Measurements from ENCODE around the gene SEC24D. TPM values are rescaled to one million over a fixed set of nuclear protein-coding genes. Genes with fewer than 3 reads are reported as not detected.

The SEC24D gene
- total and polyA plus RNA-seq, 2 experiments from 2014 or later: 37.6 to 94.8 TPM

DNA sequence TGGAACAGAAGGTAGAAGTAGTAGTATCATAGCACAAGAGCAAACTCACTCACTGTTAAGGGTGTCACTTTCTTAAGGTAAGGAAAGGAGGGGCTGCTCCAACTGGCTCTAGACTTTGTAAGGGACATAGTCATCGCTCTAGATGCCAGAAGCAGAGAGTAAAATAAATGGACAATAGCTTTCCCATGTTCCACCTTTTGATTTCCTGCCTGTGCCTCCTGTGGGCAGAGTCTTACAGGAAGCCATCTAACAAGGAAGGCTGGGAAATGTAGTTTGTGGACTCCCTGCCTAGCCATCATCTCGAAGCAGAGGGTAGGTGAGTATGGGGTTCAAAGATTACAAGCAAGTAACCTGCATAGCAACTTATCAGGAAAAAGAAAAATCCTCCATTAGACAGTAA is 152.4 kb downstream of the SEC24D start:
- no peaks in the 10 kb centered on the region for H3F3A ChIP-seq (replicated peaks; ENCODE audit: low read depth)
- H3K4me3 Mint-ChIP-seq: peak overlapping the region; percentile 36
- peak overlapping the region; percentile 48 for H2AFZ ChIP-seq
- H3K4me1 ChIP-seq (ENCODE audit: insufficient read depth): peaks cover 7% of the 10 kb centered on the region
- peaks cover 3% of the 10 kb centered on the region; the same call in 1 of the 2 replicates for H3K36me3 ChIP-seq (ENCODE audit: insufficient read depth)
- peak overlapping the region; percentile 77 for H3K27ac Mint-ChIP-seq
- peak overlapping the region; percentile 42; the same call in 1 of the 2 replicates for H3K4me2 ChIP-seq
- peak overlapping the region; percentile 20; the same call in 1 of the 2 replicates for H3K27ac ChIP-seq (ENCODE audit: low read depth)
- H3K36me3 Mint-ChIP-seq (ENCODE audit: low read depth): peaks cover 6% of the 10 kb centered on the region; the same call in 2 of the 3 replicates
- peaks cover 1% of the 10 kb centered on the region for H3K27me3 Mint-ChIP-seq (ENCODE audit: insufficient read depth, low read depth, poor library complexity)
- no peaks in the 10 kb centered on the region for H3K9me3 Mint-ChIP-seq
- peaks cover 17% of the 10 kb centered on the region for H3K4me1 Mint-ChIP-seq
- TF ChIP-seq ETS1 (IDR thresholded peaks at IDR 0.05): peak; percentile 73
- TF ChIP-seq, protein P1, sequence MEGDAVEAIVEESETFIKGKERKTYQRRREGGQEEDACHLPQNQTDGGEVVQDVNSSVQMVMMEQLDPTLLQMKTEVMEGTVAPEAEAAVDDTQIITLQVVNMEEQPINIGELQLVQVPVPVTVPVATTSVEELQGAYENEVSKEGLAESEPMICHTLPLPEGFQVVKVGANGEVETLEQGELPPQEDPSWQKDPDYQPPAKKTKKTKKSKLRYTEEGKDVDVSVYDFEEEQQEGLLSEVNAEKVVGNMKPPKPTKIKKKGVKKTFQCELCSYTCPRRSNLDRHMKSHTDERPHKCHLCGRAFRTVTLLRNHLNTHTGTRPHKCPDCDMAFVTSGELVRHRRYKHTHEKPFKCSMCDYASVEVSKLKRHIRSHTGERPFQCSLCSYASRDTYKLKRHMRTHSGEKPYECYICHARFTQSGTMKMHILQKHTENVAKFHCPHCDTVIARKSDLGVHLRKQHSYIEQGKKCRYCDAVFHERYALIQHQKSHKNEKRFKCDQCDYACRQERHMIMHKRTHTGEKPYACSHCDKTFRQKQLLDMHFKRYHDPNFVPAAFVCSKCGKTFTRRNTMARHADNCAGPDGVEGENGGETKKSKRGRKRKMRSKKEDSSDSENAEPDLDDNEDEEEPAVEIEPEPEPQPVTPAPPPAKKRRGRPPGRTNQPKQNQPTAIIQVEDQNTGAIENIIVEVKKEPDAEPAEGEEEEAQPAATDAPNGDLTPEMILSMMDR (conservative IDR thresholded peaks at IDR 0.05; ENCODE audit: low read depth in 2 of 2): no peak
- H3K9me2 ChIP-seq (ENCODE audit: insufficient read depth): no peaks in the 10 kb centered on the region; the same call in 1 of the 2 replicates
- ATAC-seq: peak; percentile 48
- H3K27me3 ChIP-seq (ENCODE audit: insufficient read depth): no peaks in the 10 kb centered on the region
- DNase-seq (ENCODE audit: low spot score): peak; percentile 57
- peaks cover 30% of the 10 kb centered on the region for H3K79me2 ChIP-seq (replicated peaks; ENCODE audit: insufficient read depth)
- peaks cover 13% of the 10 kb centered on the region; the same call in 1 of the 2 replicates for H4K20me1 ChIP-seq (replicated peaks; ENCODE audit: insufficient read depth)
- H3K4me3 ChIP-seq: peak overlapping the region; percentile 21; the same call in 1 of the 2 replicates

GRCh38 chr4:118682928-118683327 is 153.0 kb downstream of the SEC24D start:
- Mint-ChIP-seq H3K9me3 (no peaks in the 10 kb centered on the region), H3K4me3 (peak overlapping the region; percentile 36), H3K4me1 (peaks cover 17% of the 10 kb centered on the region), H3K27ac (peak overlapping the region; percentile 77), H3K36me3 (ENCODE audit: low read depth) (peaks cover 5% of the 10 kb centered on the region; the same call in 2 of the 3 replicates), H3K27me3 (ENCODE audit: insufficient read depth, low read depth, poor library complexity) (peaks cover 1% of the 10 kb centered on the region)
- H3K27ac ChIP-seq (ENCODE audit: low read depth): peak overlapping the region; percentile 20; the same call in 1 of the 2 replicates
- peaks cover 13% of the 10 kb centered on the region; the same call in 1 of the 2 replicates for H4K20me1 ChIP-seq (replicated peaks; ENCODE audit: insufficient read depth)
- no peaks in the 10 kb centered on the region for H3F3A ChIP-seq (replicated peaks; ENCODE audit: low read depth)
- no peaks in the 10 kb centered on the region for H3K36me3 ChIP-seq (ENCODE audit: insufficient read depth)
- peaks cover 7% of the 10 kb centered on the region for H3K4me1 ChIP-seq (ENCODE audit: insufficient read depth)
- DNase-seq (ENCODE audit: low spot score): peak; percentile 72
- ATAC-seq: peak; percentile 15
- H3K27me3 ChIP-seq (ENCODE audit: insufficient read depth): no peaks in the 10 kb centered on the region
- peak overlapping the region; percentile 42; the same call in 1 of the 2 replicates for H3K4me2 ChIP-seq
- peak overlapping the region; percentile 80 for H2AFZ ChIP-seq
- H3K4me3 ChIP-seq: peak overlapping the region; percentile 21; the same call in 1 of the 2 replicates
- peaks cover 25% of the 10 kb centered on the region for H3K79me2 ChIP-seq (replicated peaks; ENCODE audit: insufficient read depth)
- no peaks in the 10 kb centered on the region; the same call in 1 of the 2 replicates for H3K9me2 ChIP-seq (ENCODE audit: insufficient read depth)
- TF ChIP-seq ZNF331 (CRISPR knock-in tag; IDR thresholded peaks at IDR 0.05; ENCODE audit: low read depth) (no peak), CREB1 (CRISPR knock-in tag; IDR thresholded peaks at IDR 0.05; ENCODE audit: low read depth) (0 out of 2 replicates have a peak, but pooled peaks have one; percentile 7), ETS1 (IDR thresholded peaks at IDR 0.05) (no peak)
- TF ChIP-seq, protein P2, sequence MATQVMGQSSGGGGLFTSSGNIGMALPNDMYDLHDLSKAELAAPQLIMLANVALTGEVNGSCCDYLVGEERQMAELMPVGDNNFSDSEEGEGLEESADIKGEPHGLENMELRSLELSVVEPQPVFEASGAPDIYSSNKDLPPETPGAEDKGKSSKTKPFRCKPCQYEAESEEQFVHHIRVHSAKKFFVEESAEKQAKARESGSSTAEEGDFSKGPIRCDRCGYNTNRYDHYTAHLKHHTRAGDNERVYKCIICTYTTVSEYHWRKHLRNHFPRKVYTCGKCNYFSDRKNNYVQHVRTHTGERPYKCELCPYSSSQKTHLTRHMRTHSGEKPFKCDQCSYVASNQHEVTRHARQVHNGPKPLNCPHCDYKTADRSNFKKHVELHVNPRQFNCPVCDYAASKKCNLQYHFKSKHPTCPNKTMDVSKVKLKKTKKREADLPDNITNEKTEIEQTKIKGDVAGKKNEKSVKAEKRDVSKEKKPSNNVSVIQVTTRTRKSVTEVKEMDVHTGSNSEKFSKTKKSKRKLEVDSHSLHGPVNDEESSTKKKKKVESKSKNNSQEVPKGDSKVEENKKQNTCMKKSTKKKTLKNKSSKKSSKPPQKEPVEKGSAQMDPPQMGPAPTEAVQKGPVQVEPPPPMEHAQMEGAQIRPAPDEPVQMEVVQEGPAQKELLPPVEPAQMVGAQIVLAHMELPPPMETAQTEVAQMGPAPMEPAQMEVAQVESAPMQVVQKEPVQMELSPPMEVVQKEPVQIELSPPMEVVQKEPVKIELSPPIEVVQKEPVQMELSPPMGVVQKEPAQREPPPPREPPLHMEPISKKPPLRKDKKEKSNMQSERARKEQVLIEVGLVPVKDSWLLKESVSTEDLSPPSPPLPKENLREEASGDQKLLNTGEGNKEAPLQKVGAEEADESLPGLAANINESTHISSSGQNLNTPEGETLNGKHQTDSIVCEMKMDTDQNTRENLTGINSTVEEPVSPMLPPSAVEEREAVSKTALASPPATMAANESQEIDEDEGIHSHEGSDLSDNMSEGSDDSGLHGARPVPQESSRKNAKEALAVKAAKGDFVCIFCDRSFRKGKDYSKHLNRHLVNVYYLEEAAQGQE (IDR thresholded peaks at IDR 0.05; ENCODE audit: unreplicated experiment): no peak
- TF ChIP-seq, protein P1 (conservative IDR thresholded peaks at IDR 0.05; ENCODE audit: low read depth in 2 of 2): peak; percentile 62 to 75
